Measurements from ENCODE around the gene CDH7.

CDH7 gene

GRCh38 chr18:65750389-65751154 lies at the start of gene CDH7:
Gene CDH7 (plus strand): TSS chr18:65751012. CDS start chr18:65762843, 11,831 bp downstream.
- no peak for TF ChIP-seq CTCF (IDR thresholded peaks at IDR 0.05; ENCODE audit: low read depth, low read length)
- H3K4me3 ChIP-seq (ENCODE audit: low read depth, low read length), result no peak within 1 kb of the TSS

GRCh38 chr18:65704046-65704445 lies 46.8 kb upstream of the CDH7 start:
- no peak for TF ChIP-seq CTCF (IDR thresholded peaks at IDR 0.05; ENCODE audit: low read depth, low read length)
- no peak overlapping the region for H3K4me3 ChIP-seq (ENCODE audit: low read depth, low read length)

- no peak overlapping the region for H3K4me3 ChIP-seq (ENCODE audit: low read depth, low read length)
- no peak for TF ChIP-seq CTCF (IDR thresholded peaks at IDR 0.05; ENCODE audit: low read depth, low read length)
These were observed 44.2 kb upstream of the CDH7 start for GRCh38 chr18:65706646-65707045.

- no peak overlapping the region for H3K4me3 ChIP-seq (ENCODE audit: low read depth, low read length)
- TF ChIP-seq CTCF (IDR thresholded peaks at IDR 0.05; ENCODE audit: low read depth, low read length), result no peak
These were observed 39.3 kb upstream of the CDH7 start for GRCh38 chr18:65711493-65711892.

- H3K4me3 ChIP-seq (ENCODE audit: low read depth, low read length), result no peak overlapping the region
- no peak for TF ChIP-seq CTCF (IDR thresholded peaks at IDR 0.05; ENCODE audit: low read depth, low read length)
These were observed 29.2 kb upstream of the CDH7 start for GRCh38 chr18:65721619-65722018.

GRCh38 chr18:65725251-65726050 lies 25.4 kb upstream of the CDH7 start:
- no peak overlapping the region for H3K4me3 ChIP-seq (ENCODE audit: low read depth, low read length)
- TF ChIP-seq CTCF (IDR thresholded peaks at IDR 0.05; ENCODE audit: low read depth, low read length), result no peak

- no peak overlapping the region for H3K4me3 ChIP-seq (ENCODE audit: low read depth, low read length)
- TF ChIP-seq CTCF (IDR thresholded peaks at IDR 0.05; ENCODE audit: low read depth, low read length), result no peak
These were observed 15.7 kb upstream of the CDH7 start for GRCh38 chr18:65735155-65735554.

Measured in WI38 (cell line).